DND-41 (cell line): ENCODE data around the gene PDLIM5.

ENCODE experiments used
- ATAC-seq: fragments of 200-7000 bp; cut with Tn5 transposase; 3 replicates; pipeline ENCODE4 v1.9.1; 2021; ENCODE audit warnings: low read depth; ENCODE audit not compliant: insufficient read depth
- DNase-seq: peaks from one replicate; pipeline ENCODE4 v3.0.0-alpha.2; 2020
- H2AFZ ChIP-seq: 2 replicates; pipeline ENCODE4 v1.6.0; 2012; ENCODE audit warnings: low read depth, low read length
- H3K27ac ChIP-seq: 2 replicates; pipeline ENCODE4 v1.5.1; 2012; ENCODE audit warnings: low read length, inconsistent platforms
- H3K27me3 ChIP-seq: fragments of 200-600 bp; sonication (generic); 2 replicates; pipeline ENCODE4 v1.6.0; 2012; ENCODE audit warnings: low read length, mild to moderate bottlenecking, inconsistent platforms; ENCODE audit not compliant: insufficient read depth, poor library complexity
- H3K36me3 ChIP-seq: 2 replicates; pipeline ENCODE4 v1.5.1; 2012; ENCODE audit warnings: low read length, inconsistent platforms; ENCODE audit not compliant: insufficient read depth
- H3K4me1 ChIP-seq: 2 replicates; pipeline ENCODE4 v1.5.1; 2012; ENCODE audit warnings: mild to moderate bottlenecking, low read length; ENCODE audit not compliant: insufficient read depth
- H3K4me2 ChIP-seq: 2 replicates; pipeline ENCODE4 v1.6.0; 2012; ENCODE audit warnings: mild to moderate bottlenecking, moderate library complexity, low read length, inconsistent platforms; ENCODE audit not compliant: insufficient read depth
- H3K4me3 ChIP-seq, 2 experiments: fragments of 200-600 bp in 1 of 2; shearing (Covaris generic) in 1 of 2; 2 replicates each; pipeline ENCODE4 v1.5.1; 2012 to 2016; ENCODE audit warnings: inconsistent platforms in 2 of 2, low read length in 2 of 2, mild to moderate bottlenecking in 2 of 2, low read depth in 1 of 2, moderate library complexity in 1 of 2
- H3K79me2 ChIP-seq: 2 replicates; pipeline ENCODE4 v1.6.0; 2012; ENCODE audit warnings: low read length, inconsistent platforms; ENCODE audit not compliant: insufficient read depth
- H3K9ac ChIP-seq: 2 replicates; pipeline ENCODE4 v1.6.0; 2012; ENCODE audit warnings: low read depth, mild to moderate bottlenecking, inconsistent platforms, low read length, moderate library complexity
- H3K9me3 ChIP-seq: 2 replicates; pipeline ENCODE4 v1.5.1; 2012; ENCODE audit warnings: low read length, moderate library complexity, mild to moderate bottlenecking, inconsistent platforms; ENCODE audit not compliant: insufficient read depth, severe bottlenecking
- H4K20me1 ChIP-seq: 2 replicates; pipeline ENCODE4 v1.6.0; 2012; ENCODE audit warnings: low read length; ENCODE audit not compliant: insufficient read depth
- EZH2 ChIP-seq: IDR thresholded peaks from 3 replicates; pipeline ENCODE4 v1.6.1; 2012; ENCODE audit warnings: borderline replicate concordance, low read depth, mild to moderate bottlenecking, moderate library complexity, low read length, inconsistent platforms; ENCODE audit not compliant: severe bottlenecking
- TF ChIP-seq, protein P1 (sequence below): IDR thresholded peaks from 2 replicates; pipeline ENCODE4 v1.5.1; 2012; ENCODE audit warnings: borderline replicate concordance, low read length, moderate library complexity, mild to moderate bottlenecking; ENCODE audit not compliant: poor library complexity, severe bottlenecking; ENCODE audit errors: extremely low read depth

The PDLIM5 gene

GRCh38 chr4:94671113-94671512 is 219.4 kb downstream of the PDLIM5 start:
- ATAC-seq: no peak
- no peak overlapping the region for H3K4me2 ChIP-seq
- TF ChIP-seq EZH2: no peak
- TF ChIP-seq, protein P1, sequence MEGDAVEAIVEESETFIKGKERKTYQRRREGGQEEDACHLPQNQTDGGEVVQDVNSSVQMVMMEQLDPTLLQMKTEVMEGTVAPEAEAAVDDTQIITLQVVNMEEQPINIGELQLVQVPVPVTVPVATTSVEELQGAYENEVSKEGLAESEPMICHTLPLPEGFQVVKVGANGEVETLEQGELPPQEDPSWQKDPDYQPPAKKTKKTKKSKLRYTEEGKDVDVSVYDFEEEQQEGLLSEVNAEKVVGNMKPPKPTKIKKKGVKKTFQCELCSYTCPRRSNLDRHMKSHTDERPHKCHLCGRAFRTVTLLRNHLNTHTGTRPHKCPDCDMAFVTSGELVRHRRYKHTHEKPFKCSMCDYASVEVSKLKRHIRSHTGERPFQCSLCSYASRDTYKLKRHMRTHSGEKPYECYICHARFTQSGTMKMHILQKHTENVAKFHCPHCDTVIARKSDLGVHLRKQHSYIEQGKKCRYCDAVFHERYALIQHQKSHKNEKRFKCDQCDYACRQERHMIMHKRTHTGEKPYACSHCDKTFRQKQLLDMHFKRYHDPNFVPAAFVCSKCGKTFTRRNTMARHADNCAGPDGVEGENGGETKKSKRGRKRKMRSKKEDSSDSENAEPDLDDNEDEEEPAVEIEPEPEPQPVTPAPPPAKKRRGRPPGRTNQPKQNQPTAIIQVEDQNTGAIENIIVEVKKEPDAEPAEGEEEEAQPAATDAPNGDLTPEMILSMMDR: no peak
- no peak overlapping the region for H3K4me3 ChIP-seq
- H3K79me2 ChIP-seq: no peaks in the 10 kb centered on the region
- H3K4me1 ChIP-seq: no peaks in the 10 kb centered on the region
- no peaks in the 10 kb centered on the region for H3K27me3 ChIP-seq
- H3K36me3 ChIP-seq: no peaks in the 10 kb centered on the region
- no peaks in the 10 kb centered on the region for H4K20me1 ChIP-seq
- no peak overlapping the region for H3K27ac ChIP-seq
- H3K9ac ChIP-seq: no peak overlapping the region
- H3K9me3 ChIP-seq: no peaks in the 10 kb centered on the region
- no peak for DNase-seq
- no peak overlapping the region for H2AFZ ChIP-seq

DNA sequence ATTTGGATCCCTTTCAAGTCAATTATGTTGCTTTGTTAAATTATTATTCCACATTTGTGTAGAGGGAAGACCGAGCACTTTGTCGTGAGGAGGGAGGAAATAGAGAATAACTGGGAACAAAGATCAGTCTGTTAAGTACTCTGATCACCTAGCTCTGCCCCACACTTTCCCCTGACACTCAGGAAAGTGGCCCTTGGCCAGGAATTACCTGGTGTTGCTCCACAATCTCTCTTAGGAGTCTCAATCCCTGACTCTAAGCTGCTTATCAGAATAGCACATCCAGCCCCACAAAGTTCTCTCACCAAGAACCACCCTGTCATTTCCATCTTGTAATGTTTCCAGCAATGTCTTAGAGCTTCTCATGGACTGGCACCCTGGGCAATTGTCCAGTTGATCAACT is 222.2 kb downstream of the PDLIM5 start:
- Histone ChIP-seq H3K36me3 (no peaks in the 10 kb centered on the region), H4K20me1 (no peaks in the 10 kb centered on the region), H3K4me3 (no peak overlapping the region), H2AFZ (no peak overlapping the region), H3K9me3 (no peaks in the 10 kb centered on the region), H3K4me1 (no peaks in the 10 kb centered on the region), H3K27me3 (no peaks in the 10 kb centered on the region), H3K4me2 (no peak overlapping the region), H3K79me2 (no peaks in the 10 kb centered on the region), H3K27ac (no peak overlapping the region), H3K9ac (no peak overlapping the region)
- ATAC-seq (no peak), DNase-seq (no peak)
- no peak for TF ChIP-seq EZH2
- TF ChIP-seq, protein P1: no peak

DNA sequence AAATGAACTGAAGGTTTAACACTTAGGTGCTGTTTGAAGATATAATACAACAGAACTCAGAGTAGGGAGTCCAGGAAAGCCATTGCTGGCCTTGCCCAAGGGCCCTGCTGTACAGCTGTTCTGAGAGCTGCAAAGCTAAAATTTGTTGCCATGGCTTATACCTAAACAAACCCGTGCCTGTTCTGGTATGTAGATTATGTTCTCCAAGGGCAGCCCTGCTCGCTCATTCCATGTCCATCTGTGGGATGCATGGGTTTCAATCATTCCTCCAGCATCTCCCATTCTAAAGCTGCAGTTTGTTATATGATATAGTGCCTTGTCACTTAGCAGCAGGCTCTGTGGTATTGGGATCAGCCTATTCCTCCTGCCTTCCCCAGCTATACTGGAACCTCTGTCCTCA is 225.2 kb downstream of the PDLIM5 start:
- Histone ChIP-seq H3K27ac (no peak overlapping the region), H3K9ac (no peak overlapping the region), H3K36me3 (no peaks in the 10 kb centered on the region), H3K4me3 (no peak overlapping the region), H3K4me1 (no peaks in the 10 kb centered on the region), H3K79me2 (no peaks in the 10 kb centered on the region), H3K27me3 (no peaks in the 10 kb centered on the region), H4K20me1 (no peaks in the 10 kb centered on the region), H3K4me2 (no peak overlapping the region), H2AFZ (no peak overlapping the region), H3K9me3 (no peaks in the 10 kb centered on the region)
- TF ChIP-seq, protein P1: no peak
- no peak for TF ChIP-seq EZH2
- no peak for ATAC-seq
- no peak for DNase-seq

DNA sequence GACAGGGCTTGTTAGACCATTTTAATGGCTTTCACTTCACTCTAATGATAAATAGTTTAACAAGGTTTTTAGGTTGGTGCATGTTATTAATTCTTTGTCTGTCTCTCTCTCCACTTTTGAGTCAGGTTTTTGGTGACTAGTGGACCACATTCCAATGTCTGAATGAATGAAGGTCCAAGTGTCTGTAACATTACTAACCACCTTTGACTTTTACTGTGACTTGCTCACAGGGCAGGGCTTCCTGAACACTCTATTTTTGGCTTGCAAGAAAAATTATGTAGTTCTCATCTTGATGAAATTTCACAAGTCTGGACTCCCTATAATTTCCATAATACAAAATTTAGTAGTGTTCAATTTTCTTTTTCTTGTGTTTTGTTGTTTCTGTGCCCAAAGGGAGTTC is 227.2 kb downstream of the PDLIM5 start:
- H3K9ac ChIP-seq: no peak overlapping the region
- H3K27me3 ChIP-seq: no peaks in the 10 kb centered on the region
- no peaks in the 10 kb centered on the region for H3K9me3 ChIP-seq
- no peak overlapping the region for H2AFZ ChIP-seq
- no peaks in the 10 kb centered on the region for H3K79me2 ChIP-seq
- no peak overlapping the region for H3K4me2 ChIP-seq
- DNase-seq (no peak), ATAC-seq (no peak)
- H3K4me3 ChIP-seq: no peak overlapping the region
- no peak overlapping the region for H3K27ac ChIP-seq
- no peaks in the 10 kb centered on the region for H4K20me1 ChIP-seq
- no peaks in the 10 kb centered on the region for H3K4me1 ChIP-seq
- TF ChIP-seq EZH2: no peak
- TF ChIP-seq, protein P1: no peak
- H3K36me3 ChIP-seq: no peaks in the 10 kb centered on the region
